NCI-H2227 treated with DMSO at 0.1 percent for 48 hours (cell line): ENCODE data around the gene LRRC15.
A peak's percentile ranks its signal among the peaks of the same experiment; 100 is the strongest.

ENCODE experiments used
- DNase-seq: peaks from one replicate; lab custom pipeline; 2025; lab: John Stamatoyannopoulos, UW

Gene LRRC15

DNA sequence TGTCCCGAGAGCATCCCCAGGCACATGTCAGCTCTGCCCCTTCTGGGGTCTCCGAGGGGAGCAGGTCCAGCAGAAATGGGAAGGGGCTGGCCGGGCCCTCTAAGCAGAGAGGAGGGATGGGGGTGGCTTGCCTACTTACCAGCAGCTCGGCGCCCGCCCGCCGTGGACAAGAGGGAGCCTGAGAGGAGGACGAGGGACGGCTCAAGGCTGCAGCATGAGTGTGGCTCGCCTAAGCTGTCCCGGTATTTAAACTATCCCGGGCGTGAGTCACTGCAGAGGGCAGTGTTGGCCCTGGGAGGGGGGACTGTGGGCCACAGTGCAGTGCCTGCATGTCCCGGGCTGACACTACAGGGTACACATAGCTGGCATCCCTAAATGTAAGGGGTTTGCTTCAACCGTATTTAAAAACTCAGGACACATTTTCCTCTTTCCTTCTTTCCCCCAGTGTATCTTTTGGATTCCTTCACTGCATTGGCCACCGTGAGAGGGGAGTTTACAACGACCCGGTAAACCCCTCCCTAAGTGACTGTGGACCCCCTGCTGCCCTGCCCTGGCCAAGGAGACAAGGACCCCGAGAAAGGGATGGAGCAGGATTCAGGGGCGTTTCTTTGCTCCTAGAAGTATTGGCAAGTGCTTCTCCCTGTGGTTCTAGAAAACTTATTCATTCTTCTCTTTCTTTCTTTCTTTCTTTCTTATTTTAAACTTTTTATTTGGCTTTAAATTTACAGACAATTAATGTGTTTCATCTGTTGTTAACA lies at the start of gene LRRC15:
Gene LRRC15, minus strand, starts transcription at position 222 of the 758 bp plus-strand sequence. CDS start 8,700 bp downstream, outside the sequence.
- no peak for DNase-seq

DNA sequence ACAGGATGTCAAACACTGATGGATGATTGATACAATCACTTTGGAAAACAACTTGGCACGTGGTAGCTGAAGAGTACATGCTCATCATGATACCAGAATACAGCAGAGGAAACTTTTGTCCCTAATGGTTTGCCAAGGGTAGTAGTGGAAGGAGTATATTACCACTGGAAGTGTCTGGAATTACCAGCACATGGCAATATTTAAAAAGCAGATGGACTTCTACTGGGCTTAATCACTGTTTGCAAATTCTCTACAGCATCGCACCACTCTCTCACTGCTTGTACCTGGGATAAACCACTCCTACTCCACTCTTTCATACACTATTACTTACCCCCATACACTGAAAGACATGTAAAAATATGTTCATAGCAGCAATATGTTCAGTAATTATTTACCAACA lies 49.1 kb upstream of the LRRC15 start:
- no peak for DNase-seq

DNA sequence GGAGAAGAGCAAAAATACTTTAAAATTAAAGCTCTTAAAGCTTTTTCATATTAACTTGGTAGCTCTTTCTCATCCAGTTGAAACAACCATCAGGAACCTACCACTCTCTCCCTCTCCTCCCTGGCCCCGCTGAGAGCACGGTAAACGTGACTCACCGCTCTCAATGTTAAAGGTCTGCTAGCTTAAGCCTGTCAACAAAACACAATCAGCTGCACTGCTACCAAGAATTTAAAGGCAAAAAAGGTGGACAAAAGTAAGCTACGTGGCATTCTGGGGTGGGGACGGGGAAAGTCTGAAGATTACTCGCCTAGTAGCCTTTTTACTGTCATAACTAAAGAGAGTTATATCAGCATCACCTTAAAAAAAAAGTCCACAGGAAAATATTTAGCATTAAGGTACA lies 37.9 kb upstream of the LRRC15 start:
- no peak for DNase-seq

DNA sequence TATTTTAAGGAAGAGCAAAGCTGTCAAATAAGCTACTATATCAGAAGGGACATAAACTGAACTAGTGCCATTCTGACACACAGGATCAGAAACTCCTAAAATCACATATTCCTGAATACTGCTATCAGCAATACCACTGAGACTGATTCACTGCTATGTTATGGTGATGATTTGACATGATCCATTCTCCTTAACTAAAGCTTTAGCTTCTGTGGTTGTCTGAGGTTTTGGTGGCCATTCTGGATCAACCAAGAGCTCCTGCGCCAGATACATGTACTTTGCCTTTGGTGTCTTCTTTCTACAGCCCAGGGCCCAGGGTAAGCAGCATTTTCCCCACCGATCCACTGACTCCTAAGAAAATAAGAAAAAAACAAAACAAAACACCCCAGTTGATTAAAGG lies 36.2 kb upstream of the LRRC15 start:
- DNase-seq, result no peak

DNA sequence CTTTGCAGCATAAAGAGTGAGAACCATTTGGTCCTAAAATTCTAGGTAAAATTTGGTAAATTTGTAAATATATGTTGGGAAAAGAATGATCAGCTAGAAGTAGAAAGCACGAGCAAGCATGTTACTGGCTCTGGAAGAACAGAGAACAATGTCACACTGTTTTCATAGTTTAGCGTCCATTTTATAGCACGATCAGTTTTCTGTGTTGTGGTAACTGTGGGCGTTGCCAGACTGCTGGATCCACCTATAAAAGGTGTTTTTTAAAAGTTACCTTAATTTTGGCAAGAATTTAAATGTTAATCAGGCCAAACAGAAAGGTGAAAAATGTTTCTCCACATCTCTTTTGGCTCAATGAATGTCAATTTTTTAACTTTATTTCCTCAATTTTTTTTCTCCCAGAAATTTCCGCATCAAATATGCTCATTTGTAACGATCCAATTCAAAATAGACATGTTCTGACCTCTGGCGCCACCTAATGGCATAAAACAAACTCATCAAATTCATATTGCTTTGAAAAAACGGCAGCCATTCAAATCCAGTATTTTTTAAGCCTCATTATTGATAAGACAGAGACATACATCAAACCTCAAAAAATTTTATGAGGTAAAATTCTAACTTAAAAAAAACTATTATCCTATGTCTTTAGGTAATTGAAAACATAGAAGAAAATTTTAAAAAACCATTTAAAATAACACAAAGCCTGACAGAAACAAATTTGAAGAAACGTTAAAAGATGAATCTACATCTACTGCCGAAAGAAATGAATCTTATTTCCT lies 35.0 kb upstream of the LRRC15 start:
- DNase-seq, result peak; percentile 76

DNA sequence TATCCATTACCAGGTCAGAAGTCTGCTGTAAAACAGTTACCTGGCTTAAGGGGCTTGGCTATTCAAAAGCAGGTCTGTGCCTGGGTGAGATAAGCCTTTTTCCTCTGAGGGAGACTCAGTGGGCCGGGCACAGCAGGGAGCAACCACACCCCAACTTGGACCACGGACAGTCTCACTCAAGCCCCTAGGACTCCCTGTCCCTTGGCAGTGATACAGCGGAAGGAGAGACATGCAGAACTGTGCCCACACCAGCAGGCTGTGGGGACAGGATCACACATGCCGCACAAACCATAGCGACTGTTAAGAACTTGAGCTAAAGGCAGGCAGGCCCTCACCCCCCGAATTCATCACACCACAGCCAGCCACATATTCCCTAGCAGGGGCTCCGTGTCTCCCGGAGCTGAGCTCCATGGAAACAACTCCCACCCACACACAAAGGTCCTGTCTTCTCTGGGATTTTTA lies 32.4 kb upstream of the LRRC15 start:
- no peak for DNase-seq

DNA sequence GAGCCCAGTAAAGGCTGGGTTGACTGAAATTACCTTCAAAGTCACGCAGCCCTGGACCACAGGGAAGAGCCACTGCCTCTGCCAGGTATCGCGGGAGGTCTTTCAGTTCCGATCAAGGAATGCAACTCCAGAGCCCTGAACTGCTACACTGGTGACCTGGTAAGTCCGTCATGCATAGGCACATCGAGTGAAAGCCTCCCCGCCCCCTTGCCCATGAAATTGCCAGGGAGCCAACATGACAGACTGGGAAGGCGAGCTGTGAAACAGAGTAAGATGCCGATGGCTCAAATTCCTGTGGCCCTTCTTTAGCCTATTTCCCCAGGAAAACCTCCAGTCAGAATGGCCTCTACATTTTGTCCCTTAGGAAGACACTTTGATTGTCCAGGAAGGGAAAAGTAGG lies 31.8 kb upstream of the LRRC15 start:
- DNase-seq, result no peak

DNA sequence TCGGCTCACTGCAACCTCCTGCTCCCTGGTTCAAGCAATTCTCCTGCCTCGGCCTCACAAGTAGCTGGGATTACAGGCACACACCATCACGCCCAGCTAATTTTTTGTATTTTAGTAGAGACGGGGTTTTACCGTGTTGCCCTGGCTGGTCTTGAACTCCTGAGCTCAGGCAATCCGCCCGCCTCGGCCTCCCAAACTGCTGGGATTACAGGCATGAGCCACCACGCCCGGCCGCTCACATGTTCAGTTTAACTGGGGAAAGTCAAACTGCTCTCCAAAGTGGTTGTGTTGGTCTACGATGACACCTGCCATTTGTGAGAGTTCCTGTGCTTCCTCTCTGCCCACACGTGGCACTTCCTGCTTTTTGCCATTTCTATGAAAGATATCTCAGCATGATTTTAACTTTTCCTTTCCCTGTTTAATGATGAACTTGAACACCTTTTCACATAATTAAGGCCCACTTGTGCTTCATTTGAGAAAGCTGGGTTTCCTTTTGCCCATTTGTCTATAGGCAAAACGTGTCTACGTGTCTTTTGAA lies 30.4 kb upstream of the LRRC15 start:
- no peak for DNase-seq

DNA sequence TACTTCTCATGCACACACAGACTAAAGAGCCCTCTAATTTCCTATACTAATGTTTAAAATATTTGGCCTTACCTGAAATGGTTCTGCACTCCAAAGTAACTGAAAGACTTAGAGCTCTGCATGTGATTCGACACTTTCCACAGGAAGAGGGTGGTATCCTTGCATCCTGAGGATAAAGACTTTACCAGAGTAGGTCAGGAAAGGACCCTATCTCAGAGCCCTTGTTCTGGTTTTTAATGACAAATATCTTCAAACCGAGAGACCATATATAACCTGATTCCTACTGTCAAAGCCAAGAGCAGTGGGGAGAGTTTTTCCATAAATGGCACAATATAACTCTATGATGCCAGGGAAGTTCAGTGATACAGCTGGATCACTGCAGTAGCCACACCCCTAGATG lies 29.6 kb upstream of the LRRC15 start, which contains the start of gene GP5:
Gene GP5, minus strand, starts transcription at position 101 of the 400 bp plus-strand sequence. CDS start 984 bp downstream, outside the sequence.
- DNase-seq, result no peak

DNA sequence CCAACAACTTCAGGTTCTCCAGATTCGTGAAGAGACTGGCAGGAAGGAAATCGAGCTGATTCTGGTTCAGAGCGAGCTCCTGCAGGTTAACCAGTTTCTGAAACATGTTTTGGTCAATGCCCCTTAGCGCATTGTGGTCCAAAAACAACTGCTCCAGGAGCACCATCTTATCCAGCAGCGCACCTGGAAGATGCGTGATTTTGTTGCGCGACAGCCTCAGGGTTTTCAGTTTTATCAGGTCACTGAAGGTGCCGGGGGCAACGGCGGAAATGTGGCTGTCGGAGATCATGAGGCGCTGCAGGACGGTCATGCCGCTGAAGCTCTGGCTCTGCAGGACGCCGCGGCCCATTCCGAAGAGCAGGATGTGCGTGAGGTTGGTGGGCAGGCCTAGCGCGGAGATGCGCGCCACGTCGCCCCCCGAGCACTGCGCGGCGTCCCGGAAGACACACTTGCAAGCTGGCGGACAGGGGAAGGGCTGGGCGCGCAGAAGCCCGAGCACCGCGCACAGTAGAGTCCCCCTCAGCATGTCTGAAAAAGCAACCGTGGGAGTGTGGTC lies 28.3 kb upstream of the LRRC15 start:
- no peak for DNase-seq

DNA sequence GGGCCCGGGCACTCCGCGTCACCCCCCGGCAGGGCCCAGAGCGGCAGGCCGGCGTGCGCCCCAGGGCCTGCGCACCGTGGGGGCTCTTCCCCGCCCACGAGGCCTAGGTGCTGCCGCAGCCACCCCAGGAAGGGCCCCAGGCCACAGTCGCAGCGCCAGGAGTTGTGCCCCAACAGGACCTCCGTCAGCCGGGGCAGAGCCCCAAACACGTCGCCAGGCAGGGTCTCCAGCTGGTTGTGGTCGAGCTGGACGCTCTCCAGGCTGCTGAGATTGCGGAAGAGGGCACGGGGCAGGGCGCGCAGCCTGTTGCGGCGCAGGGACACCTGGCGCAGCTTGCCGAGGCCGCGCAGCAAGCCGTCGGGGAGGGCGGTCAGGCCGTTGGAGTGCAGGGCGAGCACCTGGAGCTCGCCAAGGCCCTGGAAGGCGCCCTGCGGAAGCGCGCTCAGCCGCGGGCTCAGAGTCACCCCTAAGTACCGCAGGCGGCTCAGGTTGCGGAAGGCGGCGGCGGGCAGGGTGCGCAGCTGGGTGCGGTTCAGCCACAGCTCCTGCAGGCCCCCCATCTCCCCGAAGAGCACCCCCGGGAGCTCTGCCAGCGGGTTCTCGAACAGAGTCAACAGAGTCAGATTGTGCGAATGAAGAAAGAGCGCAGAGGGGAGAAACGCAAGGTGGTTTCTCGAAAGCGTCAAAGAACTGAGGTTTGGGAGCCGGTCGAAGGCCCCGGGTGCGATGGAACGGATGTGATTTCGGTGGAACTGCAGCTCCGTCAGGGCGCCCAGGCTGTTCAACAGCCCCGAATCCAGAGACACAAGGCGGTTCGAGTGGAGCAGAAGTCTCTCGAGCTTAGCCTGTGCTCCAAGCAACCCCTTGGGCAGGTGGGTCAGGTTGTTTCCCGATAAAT lies 27.6 kb upstream of the LRRC15 start:
- no peak for DNase-seq

DNA sequence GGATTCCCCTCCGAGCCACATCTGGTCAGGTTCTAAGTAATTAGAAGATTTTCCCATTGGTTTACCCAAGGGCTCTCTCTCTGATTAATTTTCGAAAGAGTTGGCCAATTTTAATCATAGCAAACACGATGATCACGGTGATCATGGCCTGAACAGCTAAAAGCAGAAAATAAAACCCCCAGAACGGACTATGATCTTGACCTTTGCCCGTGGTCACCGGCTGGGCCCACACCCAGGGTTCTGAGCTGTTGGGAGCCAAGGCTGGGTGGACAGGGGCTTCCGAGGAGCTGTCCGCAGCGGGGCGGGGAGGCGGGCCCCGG lies 27.0 kb upstream of the LRRC15 start:
- DNase-seq, result no peak

DNA sequence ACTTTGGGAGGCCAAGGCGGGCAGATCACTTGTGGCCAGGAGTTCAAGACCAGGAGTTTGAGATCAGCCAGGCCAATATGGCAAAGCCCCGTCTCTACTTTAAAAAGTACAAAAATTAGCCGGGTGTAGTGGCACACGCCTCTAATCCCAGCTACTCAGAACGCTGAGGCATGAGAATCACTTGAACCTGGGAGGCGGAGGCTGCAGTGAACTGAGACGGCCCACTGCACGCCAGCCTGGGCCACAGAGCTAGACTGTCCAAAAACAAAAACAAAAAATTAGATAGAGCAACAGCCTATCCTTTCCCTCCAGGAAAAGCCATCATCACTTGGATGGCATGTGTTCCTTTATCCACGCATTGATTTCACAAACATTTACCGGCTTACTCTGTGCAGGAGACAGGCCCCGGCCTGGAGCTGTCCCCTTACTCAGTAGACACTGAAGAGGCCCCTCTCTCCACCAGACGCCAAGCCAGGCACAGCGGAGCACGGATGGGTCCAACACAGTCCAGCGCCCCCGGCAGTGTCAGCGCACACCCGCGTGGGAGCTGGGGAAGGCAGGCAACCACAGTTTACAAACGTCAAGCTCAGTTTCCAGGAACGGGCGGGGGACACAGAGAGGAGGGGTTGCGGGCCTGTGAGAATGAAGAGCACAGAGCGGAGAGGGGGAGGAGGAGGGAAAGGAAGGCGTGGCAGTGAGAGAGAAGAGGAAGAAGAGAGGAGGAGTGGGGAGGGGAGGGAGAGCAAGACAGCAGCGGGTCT lies 26.4 kb upstream of the LRRC15 start:
- DNase-seq, result no peak

DNA sequence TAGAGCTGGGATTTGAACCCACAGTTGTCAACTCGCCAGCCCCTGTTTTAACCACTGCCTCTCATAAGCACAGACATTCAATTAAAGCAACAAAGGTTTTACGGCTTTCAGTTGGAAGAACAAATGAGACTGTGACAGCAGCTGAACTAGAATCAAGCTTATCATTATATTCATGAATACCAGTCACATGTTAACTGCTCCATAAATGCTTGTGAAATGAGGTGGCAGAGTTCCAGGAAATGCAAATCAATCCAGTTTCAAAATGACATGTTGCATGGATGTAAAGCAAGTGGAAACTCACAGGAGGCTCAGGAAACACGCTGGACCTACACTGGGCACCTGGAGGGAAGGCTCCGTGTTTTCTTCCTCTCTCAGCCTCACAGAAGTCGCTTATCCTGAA lies 25.7 kb upstream of the LRRC15 start:
- DNase-seq, result peak; percentile 35

DNA sequence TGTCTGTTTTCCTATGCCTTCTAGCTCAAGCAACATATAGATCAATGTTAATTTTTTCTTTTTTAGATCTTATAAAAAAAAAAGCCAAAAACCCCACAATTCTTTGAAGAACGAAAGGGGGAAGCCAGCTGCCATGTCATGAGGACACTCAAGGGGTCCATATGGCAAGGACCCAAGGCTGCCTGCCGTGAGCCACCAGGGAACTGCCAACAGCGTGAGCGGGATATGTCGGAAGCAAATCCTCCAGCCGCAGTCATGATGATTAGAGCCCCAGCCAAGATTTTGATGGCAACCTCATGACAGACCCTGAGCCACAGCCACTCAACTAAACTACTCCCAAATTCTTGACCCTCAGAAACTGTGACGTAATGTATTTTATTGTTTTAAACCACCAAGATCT lies 23.0 kb upstream of the LRRC15 start:
- DNase-seq, result no peak

DNA sequence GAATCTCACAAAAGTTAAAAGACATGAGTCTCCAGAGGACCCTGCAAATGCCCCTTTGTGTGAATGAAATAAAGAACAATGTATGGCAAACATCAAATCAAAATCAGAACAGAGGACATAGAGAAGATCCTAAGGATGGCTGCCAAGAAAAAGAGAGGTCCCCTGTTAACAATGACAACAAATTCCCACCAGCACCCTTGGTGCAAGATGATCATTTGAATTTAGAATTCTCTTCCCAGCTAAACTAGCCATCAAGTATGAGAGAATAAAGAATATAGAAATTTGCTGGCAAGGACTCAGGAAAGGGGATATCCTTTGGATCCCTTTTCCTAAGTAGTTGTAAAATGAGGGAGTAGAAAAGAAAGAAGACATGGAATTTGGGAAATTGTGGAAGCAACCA lies 21.3 kb upstream of the LRRC15 start:
- no peak for DNase-seq

DNA sequence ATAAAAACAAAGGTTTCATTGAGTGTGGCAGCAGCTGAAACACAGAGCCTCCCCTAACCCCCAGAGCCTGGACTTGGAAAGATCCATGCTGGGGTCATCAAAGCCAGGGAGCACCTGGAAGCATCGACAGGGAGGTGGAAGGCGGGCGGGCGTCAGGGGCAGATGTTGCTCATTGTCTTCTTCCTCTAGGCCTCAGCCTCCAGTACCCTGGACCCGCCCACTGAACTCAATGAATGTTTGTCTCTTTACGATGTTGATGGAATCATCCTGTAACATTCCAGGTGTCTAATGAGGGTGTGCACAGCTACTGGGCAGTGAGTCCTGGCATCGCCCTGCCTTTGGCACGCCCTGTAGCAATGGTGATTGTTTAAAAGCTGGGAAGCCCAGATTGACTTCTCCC lies 19.7 kb upstream of the LRRC15 start:
- no peak for DNase-seq

DNA sequence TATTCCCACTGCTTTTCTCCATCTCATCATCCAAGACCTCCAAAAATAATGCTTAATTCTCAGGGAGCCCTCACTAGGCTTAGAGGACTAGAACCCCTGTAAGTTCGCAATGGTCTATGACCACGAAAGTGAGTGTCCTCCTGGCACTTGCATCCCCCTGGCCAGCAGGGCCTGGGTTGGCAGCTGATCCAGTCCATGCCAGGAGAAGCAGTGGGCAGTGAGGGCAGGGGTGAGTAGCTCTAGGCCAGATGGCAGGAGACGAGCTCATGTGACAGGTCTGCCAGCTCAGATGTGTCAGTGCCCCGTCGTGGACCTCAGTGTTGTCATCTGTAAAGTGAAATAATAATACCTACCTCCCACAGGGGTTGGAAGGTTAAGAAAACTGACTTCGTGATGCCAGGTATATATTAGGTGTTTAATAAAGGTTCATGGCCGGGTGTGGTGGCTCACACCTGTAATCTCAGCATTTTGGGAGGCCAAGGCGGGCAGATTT lies 18.4 kb upstream of the LRRC15 start:
- no peak for DNase-seq

DNA sequence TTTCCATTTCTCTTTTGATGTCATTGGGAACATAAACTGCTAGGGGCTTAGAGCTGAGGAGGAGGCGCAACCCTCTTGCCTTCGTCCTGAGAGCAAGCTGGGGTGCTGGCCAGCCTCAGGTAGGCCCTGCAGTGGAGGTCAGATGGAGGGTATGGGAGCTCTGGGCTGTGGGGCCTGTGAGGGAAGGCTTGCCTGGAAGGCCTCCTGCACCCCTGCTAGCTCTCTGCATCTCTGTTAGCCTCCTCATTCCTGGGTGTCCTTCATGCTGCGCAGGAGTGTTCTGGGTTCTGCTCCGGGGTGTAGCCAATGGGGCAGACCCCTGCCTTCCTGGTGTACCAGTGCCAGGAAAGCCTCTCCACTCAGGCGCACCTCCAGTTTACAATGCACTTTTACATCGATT lies 17.7 kb upstream of the LRRC15 start:
- no peak for DNase-seq

DNA sequence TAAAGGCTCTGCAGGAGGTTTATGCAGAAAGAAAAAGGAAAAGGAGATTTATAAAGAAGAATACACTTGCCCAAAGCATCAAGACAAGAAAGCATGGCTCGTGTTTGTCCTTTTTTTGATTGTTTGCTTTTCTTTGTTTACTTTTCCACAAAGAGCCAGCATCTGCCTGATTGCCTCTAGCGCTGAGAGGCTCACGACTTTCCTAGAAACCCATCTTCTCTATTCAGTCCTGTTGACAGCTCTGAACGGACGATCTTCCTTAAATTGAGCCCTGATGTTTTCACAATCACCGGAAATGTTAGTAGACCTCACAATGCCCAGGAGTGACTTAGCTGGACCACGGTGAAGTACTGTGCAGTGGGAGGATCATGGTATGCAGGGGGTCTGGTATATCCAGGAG lies 17.1 kb upstream of the LRRC15 start:
- DNase-seq, result no peak

DNA sequence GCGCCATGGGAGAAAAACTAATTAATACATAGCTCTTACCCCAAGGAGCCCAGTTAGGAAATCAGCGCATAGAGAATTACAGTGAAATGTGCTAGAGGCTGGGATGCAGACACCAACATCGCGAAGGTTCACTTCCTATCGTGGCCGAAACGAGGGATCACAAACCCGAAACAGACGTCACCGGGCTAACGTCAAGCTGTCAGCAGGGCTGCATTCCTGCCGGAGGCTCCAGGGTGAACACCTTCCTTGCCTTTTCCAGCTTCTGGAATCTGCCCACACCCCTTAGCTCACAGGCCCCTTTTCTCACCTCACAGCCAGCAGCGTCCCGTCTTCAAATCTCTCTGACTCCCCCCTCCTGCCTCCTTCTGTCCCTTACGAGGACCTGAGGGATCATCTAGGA lies 16.5 kb upstream of the LRRC15 start:
- no peak for DNase-seq
